HK-2 (cell line): ENCODE data around the gene MIDN.

ENCODE experiments used
- DNase-seq: peaks from one replicate; pipeline ENCODE4 v3.0.0-alpha.2; 2018; ENCODE audit not compliant: unreplicated experiment

Gene MIDN

GRCh38 chr19:1270213-1270853, 21.9 kb downstream of the MIDN start:
- DNase-seq: no peak

- no peak for DNase-seq
Measured at GRCh38 chr19:1270854-1271527, 22.6 kb downstream of the MIDN start.

DNA sequence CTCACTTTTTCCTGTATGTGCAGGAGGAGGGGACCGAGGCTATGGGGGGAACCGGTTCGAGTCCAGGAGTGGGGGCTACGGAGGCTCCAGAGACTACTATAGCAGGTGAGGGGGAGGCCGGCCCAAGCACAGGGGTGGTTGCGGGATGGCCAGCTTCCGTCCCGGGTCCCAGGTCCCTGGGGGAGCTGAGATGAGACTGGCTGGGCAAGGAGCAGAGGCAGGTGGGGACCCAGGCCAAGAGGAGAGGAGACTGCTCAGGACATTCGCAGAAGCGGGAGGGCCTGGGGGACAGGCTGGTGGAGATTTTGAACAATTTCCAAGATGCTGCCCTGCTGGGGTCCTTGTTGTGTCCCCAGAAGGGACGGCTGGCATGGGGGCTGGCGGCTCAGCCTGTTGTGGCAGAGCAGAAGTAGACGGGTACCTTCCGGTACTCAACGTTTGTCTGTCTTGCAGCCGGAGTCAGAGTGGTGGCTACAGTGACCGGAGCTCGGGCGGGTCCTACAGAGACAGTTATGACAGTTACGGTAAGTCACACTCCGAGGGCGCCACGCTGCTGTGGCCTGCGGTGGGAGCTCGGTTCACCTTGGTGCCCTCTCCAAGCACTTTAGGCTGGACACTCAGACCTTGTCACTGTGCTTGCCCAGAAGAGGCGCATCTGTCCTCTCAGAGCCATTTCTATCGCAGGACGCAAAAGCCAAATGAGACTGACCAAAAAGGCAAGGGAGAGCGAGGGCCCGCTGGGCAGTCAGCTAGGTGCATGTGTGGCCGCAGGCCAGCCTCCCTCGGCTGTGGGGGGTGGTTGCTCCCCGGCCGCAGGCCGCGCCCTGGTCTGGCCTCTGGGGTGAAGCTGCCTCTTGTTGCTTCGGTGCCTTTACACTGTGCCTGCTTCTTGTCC, 23.4 kb downstream of the MIDN start:
- DNase-seq: no peak

- no peak for DNase-seq
Measured at GRCh38 chr19:1272423-1273262, 24.3 kb downstream of the MIDN start.

DNA sequence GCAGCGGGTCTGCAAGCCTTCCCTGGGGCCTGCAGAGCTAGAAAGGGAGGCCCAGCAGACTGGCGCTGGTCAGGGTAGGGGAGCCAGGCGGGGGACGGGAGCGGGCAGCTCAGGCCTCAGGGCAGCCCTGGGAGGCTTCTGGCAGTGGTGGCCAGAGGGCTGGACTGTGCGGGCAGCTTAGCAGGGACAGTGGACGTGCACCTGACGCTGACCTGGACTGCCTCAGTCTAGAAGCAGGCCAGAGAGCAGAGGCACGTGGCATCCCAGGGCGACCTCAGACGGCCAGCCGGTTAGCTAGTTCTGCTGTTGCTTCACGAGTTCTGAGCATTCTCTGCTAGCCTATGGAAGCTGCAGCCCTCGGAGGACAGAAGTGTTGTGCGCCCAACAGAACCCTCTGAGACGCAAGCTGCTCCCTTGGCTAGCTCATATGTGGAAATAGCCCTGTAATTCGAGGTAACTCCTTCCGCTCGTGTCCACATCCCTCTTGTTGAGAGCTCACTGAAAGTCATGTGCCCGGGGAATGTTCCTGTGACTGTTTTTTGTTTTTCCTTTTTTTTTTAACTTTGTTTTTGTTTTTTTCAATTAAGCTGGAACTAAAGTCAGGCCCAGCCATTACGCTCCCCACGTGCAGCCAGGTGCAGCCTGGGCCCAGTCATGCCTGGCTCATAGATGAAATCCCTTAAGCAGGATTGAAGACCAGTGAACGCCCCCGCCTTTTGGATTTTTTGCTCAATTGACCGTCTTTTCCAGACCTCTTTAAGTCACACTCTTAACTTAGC, 25.1 kb downstream of the MIDN start:
- DNase-seq: no peak

DNA sequence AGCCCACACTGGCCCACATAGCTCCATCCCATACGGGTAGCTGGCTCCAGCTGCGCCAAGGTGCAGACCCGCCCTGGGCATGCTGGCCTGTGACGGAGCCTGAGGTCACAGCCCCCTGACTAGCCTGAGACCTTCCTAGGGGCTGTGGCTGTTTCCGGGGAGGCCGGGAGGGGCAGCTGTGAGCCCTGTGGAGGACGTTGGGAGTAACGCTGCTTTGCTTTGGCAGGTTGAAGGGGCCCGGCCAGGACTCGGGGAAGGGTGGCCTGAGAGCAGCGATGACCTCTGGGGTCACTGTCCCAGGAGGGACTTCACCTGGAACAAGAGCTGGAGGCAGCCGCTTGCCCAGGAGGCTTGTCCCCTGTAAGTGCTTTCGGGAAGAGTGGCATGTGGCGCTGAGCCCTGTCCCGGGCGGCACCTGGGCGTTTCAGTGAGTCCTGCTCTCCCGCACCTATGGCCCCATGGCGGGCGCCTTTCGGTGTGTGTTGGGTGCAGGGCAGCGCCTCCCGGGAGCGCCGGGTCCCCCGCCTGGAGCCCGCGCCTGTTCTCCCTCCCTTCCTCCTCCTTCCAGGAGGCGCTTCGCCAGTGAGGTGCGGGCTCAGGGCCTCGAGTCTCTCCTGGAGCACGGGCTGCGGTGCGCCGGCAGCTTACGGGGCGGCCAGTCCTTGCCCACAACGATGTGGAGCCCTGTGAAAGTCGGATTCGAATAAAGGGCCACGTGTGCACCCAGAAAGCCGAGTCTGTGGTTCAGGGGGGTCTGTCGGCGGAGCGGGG, 25.9 kb downstream of the MIDN start:
- no peak for DNase-seq

GRCh38 chr19:1274852-1275259, 26.5 kb downstream of the MIDN start:
- no peak for DNase-seq

- DNase-seq: peak; percentile 98
Measured at GRCh38 chr19:1275260-1275975, 27.0 kb downstream of the MIDN start, which contains the start of gene FAM174C. TSS of gene FAM174C (plus strand) at chr19:1275530. CDS start at chr19:1275550, 20 bp downstream.

- no peak for DNase-seq
Measured at GRCh38 chr19:1275976-1276627, 27.7 kb downstream of the MIDN start.

- no peak for DNase-seq
Measured at GRCh38 chr19:1276628-1277022, 28.2 kb downstream of the MIDN start.

DNA sequence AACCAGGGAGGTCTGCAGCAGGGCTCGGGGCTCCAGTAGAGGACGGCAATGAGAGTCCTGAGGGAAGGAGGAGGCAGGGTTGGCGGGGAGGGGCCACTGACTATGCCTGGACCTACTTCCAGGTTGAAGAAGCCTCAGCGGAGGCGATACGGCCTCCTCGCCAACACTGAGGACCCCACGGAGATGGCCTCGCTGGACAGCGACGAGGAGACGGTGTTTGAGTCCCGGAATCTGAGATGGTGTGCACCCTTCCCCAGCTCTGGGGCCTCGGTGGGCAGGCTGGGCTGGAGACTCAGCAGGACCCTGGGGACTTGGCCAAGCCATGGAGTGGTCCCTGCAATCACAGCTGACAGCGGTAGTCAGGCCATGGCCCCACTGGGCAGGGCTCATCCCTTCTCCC, 28.7 kb downstream of the MIDN start:
- no peak for DNase-seq

- no peak for DNase-seq
Measured at GRCh38 chr19:1278074-1278473, 29.7 kb downstream of the MIDN start.

DNA sequence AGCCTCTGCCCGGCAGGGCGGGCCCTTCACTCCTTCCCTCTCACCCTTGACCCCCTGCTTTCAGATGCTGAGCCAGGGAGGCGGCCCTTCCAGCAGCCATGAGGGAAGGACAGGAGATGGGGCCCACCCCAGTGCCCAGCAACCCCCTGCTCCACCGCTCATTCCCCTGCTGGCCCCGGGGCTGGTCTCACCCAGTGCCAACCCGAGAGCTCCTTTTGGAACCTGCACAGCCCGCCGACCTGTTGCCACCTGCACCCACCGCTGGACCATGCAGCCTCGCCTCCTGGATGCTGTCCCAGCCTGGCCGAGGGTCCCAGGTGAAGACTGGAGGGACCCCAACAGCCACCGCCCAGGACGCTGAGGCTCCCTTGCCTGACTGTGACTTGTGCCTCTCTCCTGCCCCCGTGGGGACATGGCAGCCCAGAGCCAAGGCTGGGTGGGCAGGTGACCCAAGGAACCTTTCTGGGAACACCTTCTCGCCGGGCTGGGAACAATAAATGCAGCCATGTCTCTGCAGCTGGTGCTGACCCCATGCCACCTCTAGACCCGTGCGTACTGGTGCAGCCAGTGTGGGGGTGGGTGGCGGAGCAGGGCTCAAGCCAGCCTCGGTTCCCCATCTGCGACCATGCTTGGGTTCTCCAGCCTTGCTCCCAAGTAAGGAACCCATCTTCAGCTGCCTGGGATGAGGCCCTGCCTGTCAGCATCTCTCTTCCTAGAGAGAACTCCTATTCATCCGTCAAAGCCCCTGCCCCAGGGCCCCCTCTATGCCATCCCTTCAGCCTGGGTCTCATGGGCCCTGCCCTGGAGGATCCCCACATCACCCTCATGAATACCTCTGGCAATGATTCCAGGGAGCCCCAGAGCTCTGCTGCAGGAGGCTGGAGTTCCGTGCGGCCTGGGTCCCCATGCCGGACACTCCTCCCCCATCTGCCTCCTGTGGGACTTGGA, 30.6 kb downstream of the MIDN start:
- DNase-seq: no peak

DNA sequence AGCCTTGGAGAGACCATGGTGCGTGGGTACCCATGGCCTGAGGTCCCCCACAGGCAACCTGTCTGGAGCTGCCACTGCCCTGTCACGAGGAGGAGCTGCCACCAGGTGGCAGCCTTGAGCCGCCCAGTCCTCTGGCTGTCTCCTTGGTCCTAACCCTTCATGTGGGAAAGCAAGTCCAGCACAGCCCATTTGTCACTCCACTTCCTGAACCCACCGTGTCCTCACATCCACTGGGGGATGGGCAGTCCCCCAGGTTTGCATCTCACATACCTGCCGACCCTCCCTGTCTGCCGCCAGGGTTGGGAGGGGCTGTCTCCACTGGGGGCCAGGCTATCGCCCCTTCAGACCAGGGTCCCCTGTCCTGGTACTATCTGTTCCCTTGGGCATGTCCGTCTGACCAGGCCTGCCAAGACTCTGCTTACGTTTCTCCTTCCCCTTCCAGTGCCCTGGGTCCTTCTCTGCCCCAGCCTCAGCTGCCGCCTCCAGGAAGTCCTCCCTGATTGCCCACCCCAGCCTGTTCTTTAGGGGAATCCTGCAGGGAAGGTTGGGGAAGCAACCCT, 31.5 kb downstream of the MIDN start:
- peak; percentile 89 for DNase-seq

GRCh38 chr19:1280636-1281568, 32.5 kb downstream of the MIDN start:
- DNase-seq: no peak

DNA sequence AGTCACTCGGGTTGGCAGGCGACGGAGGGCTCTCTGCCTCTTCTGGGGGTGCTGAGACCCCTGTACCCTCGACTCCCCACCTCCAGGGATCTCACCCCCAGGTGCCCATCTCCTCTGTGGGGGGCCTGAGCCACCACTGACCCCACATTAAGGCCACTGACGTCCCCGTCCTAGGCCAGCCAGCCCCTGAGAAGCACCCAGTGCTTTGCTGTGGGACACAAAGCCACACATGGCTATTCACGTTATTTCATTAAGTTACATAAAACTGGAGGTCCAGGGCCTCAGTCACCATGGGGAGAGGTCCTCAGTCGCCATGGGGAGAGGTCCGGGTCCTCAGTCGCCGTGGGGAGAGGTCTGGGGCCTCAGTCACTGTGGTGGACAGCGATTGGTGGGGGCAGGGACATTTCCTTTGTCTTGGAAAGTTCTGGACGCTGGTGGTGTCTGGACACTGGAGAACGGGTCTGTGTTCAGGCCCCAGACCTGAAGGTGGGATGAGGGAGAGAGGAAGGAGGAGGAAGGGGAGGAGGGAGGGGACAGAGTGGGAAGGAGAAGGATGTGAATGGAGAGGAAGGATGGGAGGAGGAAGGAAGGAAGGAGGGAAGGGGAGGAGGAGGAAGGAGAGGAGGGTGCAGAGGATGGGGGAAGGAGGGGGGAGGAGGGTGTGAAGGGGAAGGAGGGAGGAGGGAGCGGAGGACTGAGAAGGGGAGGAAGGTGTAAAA, 33.3 kb downstream of the MIDN start:
- no peak for DNase-seq
